ENCODE data around the gene KCNJ15.

The KCNJ15 gene

DNA sequence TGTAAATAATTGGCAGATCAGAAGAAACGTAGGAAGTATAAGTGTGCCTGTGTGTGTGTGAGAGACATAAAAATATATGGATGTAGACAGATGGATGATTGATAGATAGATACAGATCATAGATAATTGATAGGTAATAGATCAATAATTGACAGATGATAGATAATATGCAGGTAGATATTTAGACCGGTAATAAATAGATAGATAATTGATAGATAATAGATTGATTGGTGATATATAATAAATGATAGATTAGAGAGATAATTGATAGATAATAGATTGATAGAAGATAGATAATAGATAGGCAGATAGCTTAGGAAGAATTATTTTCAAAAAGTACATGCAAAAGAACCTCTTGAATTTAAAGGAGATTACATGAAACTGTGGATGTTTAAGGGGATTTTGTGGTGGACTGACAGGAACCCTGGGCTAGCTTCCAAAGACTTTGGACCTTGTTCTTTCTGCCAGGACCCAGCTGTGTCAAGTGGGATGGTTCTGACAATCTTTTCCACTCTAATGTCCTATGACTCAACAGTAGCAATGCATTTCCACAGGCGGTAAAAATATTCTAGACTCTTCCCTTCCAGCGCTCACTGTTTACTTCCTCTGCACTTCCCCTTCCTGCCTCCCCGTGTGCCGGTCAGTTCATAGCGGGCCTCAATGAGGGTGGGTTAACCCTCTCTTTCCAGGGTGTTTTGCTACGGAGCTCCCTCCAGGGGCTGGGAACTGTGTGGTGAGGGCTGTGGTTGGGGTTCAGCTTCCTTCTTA, 39.4 kb downstream of the KCNJ15 start:
- TF ChIP-seq, protein P1, sequence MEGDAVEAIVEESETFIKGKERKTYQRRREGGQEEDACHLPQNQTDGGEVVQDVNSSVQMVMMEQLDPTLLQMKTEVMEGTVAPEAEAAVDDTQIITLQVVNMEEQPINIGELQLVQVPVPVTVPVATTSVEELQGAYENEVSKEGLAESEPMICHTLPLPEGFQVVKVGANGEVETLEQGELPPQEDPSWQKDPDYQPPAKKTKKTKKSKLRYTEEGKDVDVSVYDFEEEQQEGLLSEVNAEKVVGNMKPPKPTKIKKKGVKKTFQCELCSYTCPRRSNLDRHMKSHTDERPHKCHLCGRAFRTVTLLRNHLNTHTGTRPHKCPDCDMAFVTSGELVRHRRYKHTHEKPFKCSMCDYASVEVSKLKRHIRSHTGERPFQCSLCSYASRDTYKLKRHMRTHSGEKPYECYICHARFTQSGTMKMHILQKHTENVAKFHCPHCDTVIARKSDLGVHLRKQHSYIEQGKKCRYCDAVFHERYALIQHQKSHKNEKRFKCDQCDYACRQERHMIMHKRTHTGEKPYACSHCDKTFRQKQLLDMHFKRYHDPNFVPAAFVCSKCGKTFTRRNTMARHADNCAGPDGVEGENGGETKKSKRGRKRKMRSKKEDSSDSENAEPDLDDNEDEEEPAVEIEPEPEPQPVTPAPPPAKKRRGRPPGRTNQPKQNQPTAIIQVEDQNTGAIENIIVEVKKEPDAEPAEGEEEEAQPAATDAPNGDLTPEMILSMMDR (conservative IDR thresholded peaks at IDR 0.05), result no peak
- no peak overlapping the region for H3K27ac ChIP-seq

DNA sequence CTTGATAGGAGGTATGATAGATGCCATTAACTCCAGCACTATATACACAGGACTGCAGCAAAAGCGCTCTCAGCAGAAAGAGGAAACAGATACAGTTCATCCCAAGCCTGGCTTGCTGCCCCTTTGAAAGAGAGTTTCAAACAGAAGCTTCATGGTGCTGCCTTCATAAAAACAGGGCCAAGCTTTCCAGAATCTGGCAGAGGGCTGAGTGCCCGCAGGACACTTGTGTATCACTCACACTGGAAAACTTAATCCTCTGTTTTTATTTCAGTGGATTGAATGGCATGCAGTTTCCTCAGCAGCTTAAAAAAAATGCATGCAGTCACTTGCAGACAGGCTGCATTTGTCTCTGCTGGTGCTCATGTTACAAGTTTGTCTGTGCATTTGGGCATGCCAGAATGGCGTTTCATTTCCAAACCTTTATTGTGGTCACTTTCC, 40.4 kb downstream of the KCNJ15 start:
- TF ChIP-seq, protein P1 (conservative IDR thresholded peaks at IDR 0.05), result no peak
- H3K27ac ChIP-seq, result no peak overlapping the region

DNA sequence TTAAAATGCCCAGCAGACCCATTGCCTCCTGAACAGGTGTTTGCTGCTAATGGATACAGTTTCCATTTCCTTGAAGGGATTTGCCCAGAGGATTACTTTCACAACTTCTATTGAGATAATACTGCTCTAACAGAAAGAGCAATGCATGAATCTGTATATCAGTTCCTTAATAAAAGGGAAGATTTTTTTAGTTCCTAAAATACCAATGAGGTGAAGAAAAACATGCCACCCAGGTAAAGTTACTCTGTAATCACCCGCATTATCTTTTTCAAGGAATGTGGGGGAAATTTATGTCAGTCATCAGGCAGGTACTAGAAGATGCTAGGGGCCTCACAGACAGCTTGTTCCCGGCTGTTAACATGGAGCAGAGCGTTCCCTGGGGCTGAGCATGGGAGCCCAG, 41.1 kb downstream of the KCNJ15 start:
- H3K27ac ChIP-seq, result no peak overlapping the region
- TF ChIP-seq, protein P1 (conservative IDR thresholded peaks at IDR 0.05), result no peak

DNA sequence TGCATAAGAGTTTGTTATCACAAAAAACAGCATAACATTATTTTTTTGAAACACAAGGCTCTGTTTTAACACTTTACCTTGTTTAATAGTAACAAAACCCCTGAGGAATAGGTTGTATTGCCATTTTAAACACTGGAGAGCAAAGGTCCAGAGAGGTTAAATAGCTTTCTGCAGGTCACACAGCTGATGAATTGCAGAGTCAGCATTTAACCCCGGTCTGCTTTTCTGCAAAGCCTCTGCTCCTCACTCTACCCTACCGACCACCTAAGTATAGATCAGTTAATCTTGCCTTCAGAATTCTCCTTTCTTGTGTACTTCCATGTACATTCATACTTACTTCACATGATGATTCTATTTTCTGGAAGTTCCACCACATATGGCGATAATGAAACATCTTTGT, 42.0 kb downstream of the KCNJ15 start:
- no peak overlapping the region for H3K27ac ChIP-seq

DNA sequence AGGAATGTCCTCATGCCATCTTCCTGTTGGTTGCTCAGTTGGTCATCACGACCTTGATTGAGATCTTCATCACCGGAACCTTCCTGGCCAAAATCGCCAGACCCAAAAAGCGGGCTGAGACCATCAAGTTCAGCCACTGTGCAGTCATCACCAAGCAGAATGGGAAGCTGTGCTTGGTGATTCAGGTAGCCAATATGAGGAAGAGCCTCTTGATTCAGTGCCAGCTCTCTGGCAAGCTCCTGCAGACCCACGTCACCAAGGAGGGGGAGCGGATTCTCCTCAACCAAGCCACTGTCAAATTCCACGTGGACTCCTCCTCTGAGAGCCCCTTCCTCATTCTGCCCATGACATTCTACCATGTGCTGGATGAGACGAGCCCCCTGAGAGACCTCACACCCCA, 42.9 kb downstream of the KCNJ15 start:
- TF ChIP-seq, protein P1 (conservative IDR thresholded peaks at IDR 0.05), result no peak
- no peak overlapping the region for H3K27ac ChIP-seq

More for the DNA sequence above, 42.0 kb downstream of the KCNJ15 start:
- TF ChIP-seq, protein P1 (conservative IDR thresholded peaks at IDR 0.05), result no peak

DNA sequence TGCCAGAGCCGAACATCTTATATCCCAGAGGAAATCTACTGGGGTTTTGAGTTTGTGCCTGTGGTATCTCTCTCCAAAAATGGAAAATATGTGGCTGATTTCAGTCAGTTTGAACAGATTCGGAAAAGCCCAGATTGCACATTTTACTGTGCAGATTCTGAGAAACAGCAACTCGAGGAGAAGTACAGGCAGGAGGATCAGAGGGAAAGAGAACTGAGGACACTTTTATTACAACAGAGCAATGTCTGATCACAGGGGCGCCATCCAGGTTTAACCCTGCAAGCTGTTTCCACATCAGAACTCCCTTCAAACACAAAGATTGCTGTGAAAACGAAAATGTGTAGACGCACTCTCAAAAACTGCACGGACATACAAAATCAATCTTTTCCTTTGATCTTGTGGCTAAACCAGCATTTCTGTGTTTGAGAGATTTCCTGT, 43.4 kb downstream of the KCNJ15 start:
- TF ChIP-seq, protein P1 (conservative IDR thresholded peaks at IDR 0.05), result no peak
- no peak overlapping the region for H3K27ac ChIP-seq

DNA sequence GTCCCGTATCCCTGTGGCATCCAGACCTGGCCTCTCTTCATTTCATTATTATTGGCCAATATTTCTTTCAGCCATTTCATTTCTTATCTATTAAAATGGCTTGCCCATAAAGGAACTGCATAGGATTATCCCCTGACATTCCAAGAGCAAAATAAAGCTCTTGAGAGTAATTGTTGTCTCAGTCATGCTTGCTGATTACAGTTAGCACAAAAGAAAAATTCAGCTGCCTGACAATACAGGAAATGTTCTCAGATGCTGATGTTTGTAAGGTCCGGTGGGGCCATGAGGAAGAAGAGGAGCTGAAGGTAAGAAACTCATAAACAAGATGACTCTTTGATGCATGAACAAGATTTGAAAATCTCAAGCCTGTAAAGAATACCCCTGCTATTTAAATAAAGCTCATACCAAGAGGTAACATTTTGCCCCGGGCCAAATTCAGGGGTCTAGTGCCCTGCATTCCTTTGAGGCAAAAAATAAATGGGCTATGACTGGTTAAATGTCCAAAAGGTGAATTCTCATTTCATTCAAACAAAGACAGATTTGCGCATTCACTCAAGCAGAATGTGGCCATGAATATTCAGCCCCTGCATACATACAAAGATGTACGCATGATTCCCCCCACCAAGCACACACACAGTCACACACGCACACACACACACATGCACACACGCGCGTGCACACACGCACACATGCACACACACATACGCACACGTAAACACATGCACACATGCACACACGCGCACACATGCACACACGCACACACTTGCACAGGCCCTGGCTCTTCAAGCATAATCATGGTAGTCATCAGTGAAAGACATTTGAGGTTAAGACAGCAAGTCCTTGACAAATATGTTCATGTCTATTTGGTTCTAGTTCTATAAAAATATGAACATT, 44.8 kb downstream of the KCNJ15 start:
- no peak overlapping the region for H3K27ac ChIP-seq
- TF ChIP-seq, protein P1 (conservative IDR thresholded peaks at IDR 0.05), result no peak

Data from VCaP (cell line).